GM18858 (cell line): ENCODE measurements around the gene WDR70.
"Not testable (repeated sequence)": the region's sequence is repeated elsewhere in the genome, so short reads cannot be mapped to it uniquely, and the experiment has no call there.

Experiments
- ATAC-seq: cut with Tn5 transposase; IDR thresholded peaks from one replicate; pipeline ENCODE4 v1.9.1; 2021; ENCODE audit not compliant: unreplicated experiment

The WDR70 gene

DNA sequence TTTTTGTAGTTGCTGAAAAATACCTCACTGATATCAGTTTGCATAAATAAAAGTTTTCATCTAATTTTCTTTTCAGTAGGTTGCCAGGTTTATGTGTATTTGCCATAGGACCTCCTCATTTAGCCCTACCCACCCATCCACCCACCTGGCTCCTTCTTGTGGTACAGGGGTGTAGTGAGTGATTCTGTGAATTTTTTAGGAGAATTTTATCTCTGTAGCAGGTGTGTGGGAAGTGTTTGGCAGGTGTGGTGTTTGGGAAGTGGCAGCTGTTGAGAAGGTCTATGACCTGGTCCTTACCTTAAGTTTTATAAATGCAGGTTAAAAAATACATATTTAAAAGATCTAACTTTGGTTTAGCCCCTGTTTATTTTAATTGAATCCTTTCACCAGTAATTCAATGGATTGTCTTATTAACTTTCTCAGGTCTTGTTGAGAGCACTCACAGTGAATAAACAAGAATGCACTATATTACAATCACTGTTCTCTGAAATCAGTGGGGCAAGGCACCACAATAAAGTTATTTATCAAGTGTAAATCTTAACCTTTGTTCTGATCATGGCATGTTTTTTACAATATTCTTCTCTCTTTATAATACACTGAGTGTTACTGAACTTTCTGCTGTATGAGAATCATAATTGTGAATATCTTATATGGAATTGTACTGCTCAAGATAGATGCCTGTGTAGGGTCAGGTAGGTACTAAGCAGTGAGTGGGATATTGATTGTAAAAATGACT lies 189.1 kb downstream of the WDR70 start:
- ATAC-seq, result no peak

DNA sequence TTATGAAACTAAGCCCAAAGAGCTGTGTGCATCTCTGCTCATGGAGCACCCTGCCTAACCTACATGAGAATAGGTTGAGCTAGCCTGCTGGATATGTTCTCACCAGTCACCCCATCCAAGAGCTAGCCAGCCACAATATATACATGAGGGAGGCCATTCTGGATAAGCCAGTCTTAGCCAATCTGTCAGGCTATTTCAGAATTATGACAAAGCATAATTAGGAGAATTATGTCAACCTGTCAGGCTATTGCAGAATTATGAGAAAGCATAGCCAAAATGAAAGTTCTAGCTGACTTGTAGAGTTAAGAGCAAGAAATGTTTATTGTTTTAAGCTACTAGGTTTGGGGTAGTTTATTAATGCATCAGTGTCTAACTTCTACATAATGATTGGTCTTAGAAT lies 189.8 kb downstream of the WDR70 start:
- ATAC-seq, result no peak

- no peak for ATAC-seq
These were observed 190.3 kb downstream of the WDR70 start for GRCh38 chr5:37569466-37569865.

DNA sequence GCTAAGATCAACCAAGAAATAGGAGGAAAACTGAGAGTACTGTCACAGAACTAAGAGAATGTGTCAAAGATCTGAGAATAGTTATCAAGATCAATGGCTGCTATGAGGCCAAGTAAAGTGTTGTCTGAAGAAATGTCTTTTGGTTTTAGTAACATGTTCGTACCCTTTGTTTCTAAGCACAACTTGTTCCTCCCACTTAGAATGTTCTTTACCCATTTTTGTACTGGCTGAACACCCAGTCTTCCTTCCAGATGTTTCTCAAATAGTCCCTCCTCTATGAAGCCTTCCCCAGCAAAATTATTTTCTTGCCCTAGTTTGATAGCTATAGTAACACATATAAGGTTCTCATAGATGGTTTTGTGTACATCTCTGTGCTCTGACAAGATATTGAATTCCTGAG lies 191.5 kb downstream of the WDR70 start:
- no peak for ATAC-seq

DNA sequence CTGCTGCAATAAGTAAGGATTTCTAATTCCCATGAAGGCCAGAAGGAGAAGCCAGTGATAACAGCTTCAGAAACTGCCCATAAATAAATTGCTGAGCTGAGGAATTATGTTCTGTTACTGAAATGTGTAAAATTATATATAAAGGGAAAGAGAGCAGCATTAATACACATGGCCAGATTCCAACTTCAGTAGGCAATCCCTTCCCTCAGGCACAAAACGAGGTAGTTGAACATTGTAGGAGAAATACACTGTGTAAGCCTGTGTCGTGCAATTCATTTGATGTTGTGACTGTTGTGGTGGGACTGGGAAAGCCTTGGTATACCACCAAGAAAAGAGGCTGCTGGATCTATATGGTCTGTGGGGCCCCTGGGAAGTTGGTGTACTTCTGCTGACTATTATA lies 192.9 kb downstream of the WDR70 start:
- ATAC-seq, result no peak

GRCh38 chr5:37575541-37576489 lies 196.7 kb downstream of the WDR70 start:
- no peak for ATAC-seq

DNA sequence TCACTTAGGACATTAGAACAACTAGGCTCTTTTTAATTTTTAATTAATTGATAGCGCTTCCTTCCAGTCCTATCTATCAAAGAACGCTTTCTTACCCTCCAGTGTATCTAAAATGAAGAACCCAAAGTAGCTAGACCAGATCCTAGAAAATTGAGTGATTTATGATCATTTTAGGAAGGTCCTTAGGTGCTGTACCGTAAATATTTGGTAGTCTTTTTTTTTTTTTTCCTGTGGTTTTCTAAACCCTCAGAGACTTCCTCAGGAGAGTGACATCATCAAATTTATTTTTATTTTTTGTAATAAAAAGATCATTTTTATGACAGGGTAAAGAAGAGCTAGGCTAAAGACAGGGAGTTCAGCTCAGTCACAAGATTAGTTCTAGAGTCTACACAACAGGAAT lies 197.4 kb downstream of the WDR70 start:
- no peak for ATAC-seq

GRCh38 chr5:37578176-37578575 lies 199.1 kb downstream of the WDR70 start:
- no peak for ATAC-seq

GRCh38 chr5:37580106-37580505 lies 201.0 kb downstream of the WDR70 start:
- no peak for ATAC-seq

- ATAC-seq, result no peak
These were observed 203.1 kb downstream of the WDR70 start for GRCh38 chr5:37582202-37582601.

DNA sequence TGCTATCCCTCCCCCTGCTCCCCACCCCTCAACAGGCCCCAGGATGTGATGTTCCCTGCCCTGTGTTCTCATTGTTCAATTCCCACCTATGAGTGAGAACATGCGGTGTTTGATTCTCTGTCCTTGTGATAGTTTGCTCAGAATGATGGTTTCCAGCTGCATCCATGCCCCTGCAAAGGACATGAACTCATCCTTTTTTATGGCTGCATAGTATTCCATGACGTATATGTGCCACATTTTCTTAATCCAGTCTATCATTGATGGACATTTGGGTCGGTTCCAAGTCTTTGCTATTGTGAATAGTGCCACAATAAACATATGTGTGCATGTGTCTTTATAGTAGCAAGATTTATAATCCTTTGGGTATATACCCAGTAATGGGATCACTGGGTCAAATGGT lies 214.2 kb downstream of the WDR70 start:
- not testable (repeated sequence) for ATAC-seq

DNA sequence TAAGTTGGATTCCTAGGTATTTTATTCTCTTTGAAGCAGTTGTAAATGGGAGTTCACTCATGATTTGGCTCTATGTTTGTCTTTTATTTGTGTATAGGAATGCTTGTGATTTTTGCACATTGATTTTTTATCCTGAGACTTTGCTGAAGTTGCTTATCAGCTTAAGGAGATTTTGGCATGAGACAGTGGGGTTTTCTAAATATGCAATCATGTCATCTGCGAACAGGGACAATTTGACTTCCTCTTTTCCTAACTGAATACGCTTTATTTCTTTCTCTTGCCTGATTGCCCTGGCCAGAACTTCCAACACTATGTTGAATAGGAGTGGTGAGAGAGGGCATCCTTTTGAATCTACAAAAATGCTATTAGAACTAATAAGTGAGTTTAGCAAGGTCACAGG lies 215.7 kb downstream of the WDR70 start:
- not testable (repeated sequence) for ATAC-seq

GRCh38 chr5:37598733-37599132 lies 219.6 kb downstream of the WDR70 start:
- ATAC-seq, result no peak

DNA sequence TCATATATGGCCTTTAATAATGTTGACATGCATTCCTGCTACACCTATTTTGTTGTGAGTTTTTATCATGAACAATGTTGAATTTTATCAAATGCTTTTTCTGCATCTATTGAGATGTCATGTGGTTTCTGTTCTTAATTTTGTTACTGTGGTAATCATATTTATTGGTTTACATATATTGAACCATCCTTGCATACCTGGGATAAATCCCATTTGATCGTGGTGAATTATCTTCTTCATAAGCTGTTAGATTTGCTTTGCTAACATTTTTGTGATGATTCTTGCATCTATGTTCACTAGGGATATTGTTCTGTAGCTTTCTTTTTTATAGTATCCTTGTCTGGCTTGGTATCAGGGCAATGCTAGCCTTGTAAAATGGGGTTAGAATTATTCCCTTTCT lies 222.0 kb downstream of the WDR70 start:
- ATAC-seq, result no peak

DNA sequence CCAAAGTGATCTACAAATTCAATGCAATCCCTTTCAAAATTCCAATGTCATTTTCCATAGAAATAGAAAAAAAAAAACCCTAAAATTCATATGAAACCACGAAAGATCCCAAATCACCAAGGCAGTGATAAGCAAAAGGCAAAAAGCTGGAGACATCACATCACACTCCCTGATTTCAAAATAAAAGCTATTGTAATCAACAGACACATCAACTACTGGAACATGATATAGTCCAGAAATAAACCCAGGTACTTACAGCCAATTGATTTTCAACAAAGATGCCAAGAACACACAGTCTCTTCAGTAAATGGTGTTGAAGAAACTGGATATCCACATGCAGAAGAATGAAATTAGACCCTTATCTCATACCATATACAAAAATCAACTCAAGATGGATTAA lies 224.0 kb downstream of the WDR70 start:
- ATAC-seq, result no peak

DNA sequence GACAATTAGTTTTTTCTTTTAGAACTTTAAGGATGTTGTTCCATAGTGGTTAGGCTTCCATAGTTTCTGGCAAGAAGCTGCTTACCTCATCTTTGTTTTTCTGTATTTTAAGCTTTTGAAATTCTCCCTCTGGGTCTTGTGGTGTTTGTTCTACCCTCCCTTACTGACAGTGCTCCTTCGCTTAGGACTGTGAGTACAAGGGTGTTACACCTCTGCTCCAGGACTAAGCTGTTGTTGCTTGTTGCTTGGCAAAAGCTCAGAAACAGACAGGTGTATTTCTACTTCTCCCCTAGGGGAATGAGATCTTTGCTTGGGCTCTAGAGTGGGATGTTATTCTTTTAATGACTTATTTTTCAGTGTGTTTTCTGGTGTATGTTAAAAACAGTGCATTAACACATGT lies 225.2 kb downstream of the WDR70 start:
- no peak for ATAC-seq

DNA sequence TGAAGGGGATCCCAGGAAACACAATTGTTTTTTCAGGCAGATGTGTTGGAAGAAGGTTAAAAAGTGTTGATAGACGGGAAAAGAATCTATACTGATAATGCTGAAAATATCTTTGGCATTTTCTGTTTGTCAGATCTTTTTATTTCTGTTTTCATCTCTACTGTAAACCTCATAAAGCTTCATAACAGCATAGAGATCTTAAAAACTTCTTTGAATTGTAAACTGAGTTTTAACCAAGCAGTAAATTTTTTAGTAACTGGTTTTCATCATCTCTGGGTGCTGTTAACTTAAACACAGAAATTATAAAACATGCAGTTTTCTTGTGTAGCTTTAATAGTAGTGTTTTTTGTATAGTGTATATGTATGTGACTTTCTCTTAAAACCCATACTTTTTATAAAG lies 227.0 kb downstream of the WDR70 start:
- no peak for ATAC-seq

DNA sequence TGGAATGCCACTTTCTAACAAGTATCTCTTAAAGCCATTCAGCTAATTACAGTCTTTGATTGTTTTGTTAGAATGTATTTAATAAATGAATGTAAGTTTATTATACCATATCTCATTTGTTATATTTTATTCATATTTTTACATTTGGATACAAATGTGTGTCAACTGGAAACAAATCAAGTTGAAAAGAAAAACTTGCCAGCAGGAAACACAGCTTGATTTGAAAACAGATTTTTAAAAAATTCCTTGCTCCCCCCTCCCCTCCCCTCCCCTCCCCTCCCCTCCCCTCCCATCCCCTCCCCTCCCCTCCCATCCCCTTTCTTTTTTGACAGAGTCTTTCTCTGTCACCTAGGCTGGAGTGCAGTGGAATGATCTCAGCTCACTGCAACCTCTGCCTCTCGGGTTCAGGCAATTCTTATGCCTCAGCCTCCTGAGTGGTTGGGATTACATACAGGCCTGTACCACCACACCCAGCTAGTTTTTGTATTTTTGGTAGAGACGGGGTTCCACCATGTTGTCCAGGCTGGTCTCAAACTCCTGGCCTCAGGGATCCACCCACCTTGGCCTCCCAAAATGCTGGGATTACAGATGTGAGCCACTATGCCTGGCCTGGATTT lies 227.6 kb downstream of the WDR70 start:
- ATAC-seq, result no peak

DNA sequence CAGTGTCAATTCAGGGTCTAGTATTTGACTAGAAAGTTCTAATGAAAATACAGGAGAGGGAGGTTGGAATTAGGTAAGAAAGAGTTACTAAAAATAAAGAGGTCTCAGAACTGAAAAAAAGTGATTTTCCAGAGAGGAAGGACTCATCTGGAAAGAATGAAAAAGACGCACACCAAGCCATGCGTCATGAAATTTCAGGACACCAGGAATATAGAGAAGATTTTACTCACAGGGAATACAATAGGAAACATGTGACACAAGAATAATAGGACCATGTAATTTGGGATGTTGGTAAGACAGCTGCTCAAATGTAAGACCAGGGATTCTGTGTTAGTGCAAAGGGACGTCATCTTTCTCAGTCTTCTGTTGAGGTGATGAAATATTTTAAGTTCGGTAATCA lies 236.1 kb downstream of the WDR70 start:
- ATAC-seq, result no peak

DNA sequence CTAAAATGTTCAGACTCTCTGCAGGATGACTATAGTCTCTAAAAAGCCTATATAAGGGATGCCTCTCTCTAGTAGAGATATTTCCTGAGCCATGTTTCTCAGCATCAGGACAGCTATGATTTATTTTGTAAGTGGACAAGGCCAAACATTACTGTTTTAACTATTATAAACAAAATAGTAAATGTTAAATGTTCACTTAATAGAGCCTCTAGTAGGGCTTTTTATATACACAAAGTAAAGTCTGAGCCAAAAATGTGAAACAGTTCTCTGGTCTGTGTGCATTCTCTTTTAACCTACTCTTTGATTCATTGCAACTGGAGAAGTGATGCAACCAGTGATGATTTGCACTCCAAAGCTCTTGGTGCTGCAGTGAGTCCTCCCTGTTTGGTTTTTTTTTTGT lies 240.2 kb downstream of the WDR70 start:
- ATAC-seq, result no peak

DNA sequence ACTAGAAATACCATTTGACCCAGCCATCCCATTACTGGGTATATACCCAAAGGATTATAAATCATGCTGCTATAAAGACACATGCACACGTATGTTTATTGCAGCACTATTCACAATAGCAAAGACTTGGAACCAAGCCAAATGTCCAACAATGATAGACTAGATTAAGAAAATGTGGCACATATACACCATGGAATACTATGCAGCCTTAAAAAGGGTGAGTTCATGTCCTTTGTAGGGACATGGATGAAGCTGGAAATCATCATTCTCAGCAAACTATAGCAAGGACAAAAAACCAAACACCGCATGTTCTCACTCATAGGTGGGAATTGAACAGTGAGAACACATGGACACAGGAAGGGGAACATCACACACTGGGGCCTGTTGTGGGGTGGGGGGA lies 243.2 kb downstream of the WDR70 start:
- ATAC-seq, result not testable (repeated sequence)

DNA sequence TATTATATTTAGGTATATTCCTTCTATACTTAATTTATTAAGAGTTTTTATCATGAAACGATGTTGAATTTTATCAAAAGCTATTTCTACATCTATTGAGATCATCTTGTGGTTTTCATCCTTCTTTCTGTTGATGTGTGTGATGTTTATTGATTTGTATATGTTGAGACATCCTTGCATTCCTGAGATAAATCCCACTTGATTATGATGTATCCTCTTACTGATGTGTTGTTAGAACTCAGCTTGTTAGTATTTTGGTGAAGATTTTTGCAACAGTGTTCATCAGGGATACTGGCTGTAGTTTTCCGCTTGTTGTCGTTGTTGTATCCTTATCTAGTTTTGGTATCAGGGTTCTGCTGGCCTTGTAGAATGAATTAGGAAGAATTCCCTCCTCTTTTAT lies 247.1 kb downstream of the WDR70 start:
- no peak for ATAC-seq
